GM12874 (cell line): ENCODE data around the gene KCTD17.

Experiments used
- CTCF ChIP-seq: IDR thresholded peaks from 2 replicates; pipeline ENCODE4 v1.5.1; 2011; ENCODE audit warnings: low read depth, mild to moderate bottlenecking, control low read depth, low read length, moderate library complexity; ENCODE audit not compliant: insufficient read depth

KCTD17 gene

GRCh38 chr22:37069719-37070118 lies 18.2 kb downstream of the KCTD17 start:
- no peak for TF ChIP-seq CTCF

- no peak for TF ChIP-seq CTCF
Observed at GRCh38 chr22:37070334-37070733, 18.8 kb downstream of the KCTD17 start.

- TF ChIP-seq CTCF = no peak
Observed at GRCh38 chr22:37070744-37071143, 19.2 kb downstream of the KCTD17 start.

GRCh38 chr22:37072673-37073072 lies 21.1 kb downstream of the KCTD17 start:
- no peak for TF ChIP-seq CTCF

- TF ChIP-seq CTCF = no peak
Observed at GRCh38 chr22:37074537-37074936, 23.0 kb downstream of the KCTD17 start.

- no peak for TF ChIP-seq CTCF
Observed at GRCh38 chr22:37075046-37075445, 23.5 kb downstream of the KCTD17 start.

- no peak for TF ChIP-seq CTCF
Observed at GRCh38 chr22:37075822-37076433, 24.4 kb downstream of the KCTD17 start.
